H9 (cell line): Measurements from ENCODE around the gene SAG. TPM values are rescaled to one million over a fixed set of nuclear protein-coding genes. Genes with fewer than 3 reads are reported as not detected.

Source experiments
- DNase-seq: peaks from one replicate; pipeline ENCODE4 v3.0.0-alpha.2; 2017
- H2AFZ ChIP-seq: one replicate; pipeline ENCODE4 v1.6.1; 2013; ENCODE audit warnings: mild to moderate bottlenecking, low read length, control low read depth, moderate library complexity
- H2AK5ac ChIP-seq: 2 replicates; pipeline ENCODE4 v1.6.1; 2013; ENCODE audit warnings: low read length, control low read depth, mixed read lengths; ENCODE audit not compliant: insufficient read length
- H2BK120ac ChIP-seq: one replicate; pipeline ENCODE4 v1.6.1; 2013; ENCODE audit warnings: low read depth, mild to moderate bottlenecking, low read length, control low read depth, inconsistent platforms; ENCODE audit not compliant: poor library complexity, severe bottlenecking
- H2BK12ac ChIP-seq: 2 replicates; pipeline ENCODE4 v1.6.1; 2013; ENCODE audit warnings: low read length, control low read depth, mixed read lengths, low read depth; ENCODE audit not compliant: insufficient read length
- H2BK15ac ChIP-seq: 2 replicates; pipeline ENCODE4 v1.6.1; 2013; ENCODE audit warnings: low read depth, low read length, control low read depth
- H2BK20ac ChIP-seq: one replicate; pipeline ENCODE4 v1.6.1; 2013; ENCODE audit warnings: low read depth, mild to moderate bottlenecking, low read length, control low read depth, inconsistent platforms; ENCODE audit not compliant: poor library complexity, severe bottlenecking
- H2BK5ac ChIP-seq: 2 replicates; pipeline ENCODE4 v1.6.1; 2013; ENCODE audit warnings: low read length, control low read depth, mixed read lengths; ENCODE audit not compliant: insufficient read length
- H3K14ac ChIP-seq: 2 replicates; pipeline ENCODE4 v1.6.1; 2013; ENCODE audit warnings: low read length, control low read depth; ENCODE audit not compliant: insufficient read depth
- H3K18ac ChIP-seq: 2 replicates; pipeline ENCODE4 v1.6.1; 2013; ENCODE audit warnings: low read depth, mild to moderate bottlenecking, mixed read lengths, low read length, control low read depth; ENCODE audit not compliant: insufficient read length
- H3K23ac ChIP-seq: 2 replicates; pipeline ENCODE4 v1.6.1; 2013; ENCODE audit warnings: low read length, control low read depth, mixed read lengths, low read depth; ENCODE audit not compliant: insufficient read length
- H3K23me2 ChIP-seq: 2 replicates; pipeline ENCODE4 v1.6.1; 2013; ENCODE audit warnings: low read depth, mild to moderate bottlenecking, mixed read lengths, low read length, control low read depth; ENCODE audit not compliant: insufficient read length, poor library complexity, severe bottlenecking
- H3K27ac ChIP-seq: 2 replicates; pipeline ENCODE4 v1.5.1; 2013; ENCODE audit warnings: low read length, control low read depth, mixed read lengths, low read depth; ENCODE audit not compliant: insufficient read length
- H3K27me3 ChIP-seq: 2 replicates; pipeline ENCODE4 v1.6.1; 2013; ENCODE audit warnings: low read length, control low read depth, inconsistent platforms; ENCODE audit not compliant: insufficient read depth
- H3K4ac ChIP-seq: 2 replicates; pipeline ENCODE4 v1.6.1; 2013; ENCODE audit warnings: low read depth, mild to moderate bottlenecking, control low read depth, inconsistent platforms, low read length, moderate library complexity
- H3K4me1 ChIP-seq: 2 replicates; pipeline ENCODE4 v1.6.1; 2013; ENCODE audit warnings: low read length, control low read depth, inconsistent platforms; ENCODE audit not compliant: insufficient read depth
- H3K4me2 ChIP-seq: 2 replicates; pipeline ENCODE4 v1.6.1; 2013; ENCODE audit warnings: low read length, control low read depth, mixed read lengths; ENCODE audit not compliant: insufficient read length, insufficient read depth
- H3K56ac ChIP-seq: 2 replicates; pipeline ENCODE4 v1.6.1; 2013; ENCODE audit warnings: low read depth, mild to moderate bottlenecking, mixed read lengths, low read length, control low read depth; ENCODE audit not compliant: insufficient read length
- H3K79me1 ChIP-seq: 2 replicates; pipeline ENCODE4 v1.6.1; 2013; ENCODE audit warnings: low read depth, mild to moderate bottlenecking, moderate library complexity, low read length, control low read depth, inconsistent platforms; ENCODE audit not compliant: insufficient read depth, poor library complexity, severe bottlenecking
- H3K79me2 ChIP-seq: 2 replicates; pipeline ENCODE4 v1.6.1; 2013; ENCODE audit warnings: low read length, control low read depth, inconsistent platforms; ENCODE audit not compliant: insufficient read depth
- H3K9ac ChIP-seq: 2 replicates; pipeline ENCODE4 v1.6.1; 2013; ENCODE audit warnings: low read length, control low read depth, mixed read lengths; ENCODE audit not compliant: insufficient read length; ENCODE audit errors: extremely low read depth
- H3K9me3 ChIP-seq: one replicate; pipeline ENCODE4 v1.6.1; 2013; ENCODE audit warnings: low read depth, low read length, inconsistent platforms; ENCODE audit not compliant: control insufficient read depth
- H3T11ph ChIP-seq: one replicate; pipeline ENCODE4 v1.6.1; 2013; ENCODE audit warnings: mild to moderate bottlenecking, low read length, control low read depth, inconsistent platforms
- H4K20me1 ChIP-seq: one replicate; pipeline ENCODE4 v1.6.1; 2013; ENCODE audit not compliant: control insufficient read depth, insufficient read length, insufficient read depth
- H4K5ac ChIP-seq: 2 replicates; pipeline ENCODE4 v1.6.1; 2013; ENCODE audit warnings: low read depth, mild to moderate bottlenecking, mixed read lengths, low read length, control low read depth; ENCODE audit not compliant: insufficient read length
- H4K8ac ChIP-seq: replicated peaks from 2 replicates; pipeline ENCODE4 v1.6.1; 2013; ENCODE audit warnings: low read length, control low read depth, mixed read lengths, low read depth; ENCODE audit not compliant: insufficient read length
- H4K91ac ChIP-seq: 2 replicates; pipeline ENCODE4 v1.6.1; 2013; ENCODE audit warnings: low read depth, mild to moderate bottlenecking, moderate library complexity, mixed read lengths, low read length, control low read depth; ENCODE audit not compliant: insufficient read length
- H3K27ac Mint-ChIP-seq, 3 experiments: 2 replicates in 2 of 3; 3 replicates in 1 of 3; pipeline ENCODE4 v1.8.0; 2020 to 2021; ENCODE audit warnings: mixed read lengths in 3 of 3, mild to moderate bottlenecking in 1 of 3, moderate library complexity in 1 of 3
- H3K27me3 Mint-ChIP-seq: 2 replicates; pipeline ENCODE4 v1.8.0; 2021; ENCODE audit warnings: low read depth, mild to moderate bottlenecking, moderate library complexity, mixed read lengths
- H3K36me3 Mint-ChIP-seq, 3 experiments: 2 replicates in 2 of 3; 3 replicates in 1 of 3; pipeline ENCODE4 v1.8.0; 2020 to 2021; ENCODE audit warnings: low read depth in 3 of 3, mixed read lengths in 3 of 3; ENCODE audit not compliant: insufficient read depth in 1 of 3
- H3K4me1 Mint-ChIP-seq, 2 experiments: 2 replicates each; pipeline ENCODE4 v1.8.0; 2020; ENCODE audit warnings: mixed read lengths in 2 of 2
- H3K4me3 Mint-ChIP-seq, 2 experiments: 2 replicates in 1 of 2; 3 replicates in 1 of 2; pipeline ENCODE4 v1.8.0; 2020 to 2021; ENCODE audit warnings: mild to moderate bottlenecking in 2 of 2, mixed read lengths in 2 of 2, moderate library complexity in 1 of 2
- H3K9me3 Mint-ChIP-seq, 2 experiments: 2 replicates in 1 of 2; 3 replicates in 1 of 2; pipeline ENCODE4 v1.8.0; 2020; ENCODE audit warnings: mild to moderate bottlenecking in 2 of 2, mixed read lengths in 2 of 2, moderate library complexity in 1 of 2
- WGBS: extraction: QIAGEN DNeasy Blood & Tissue Kit; methylation state at CpG from one replicate; pipeline ENCODE4 v1.1.7; 2013; ENCODE audit warnings: missing lambda C conversion rate, low lambda C conversion rate, mixed read lengths; ENCODE audit not compliant: insufficient read length; ENCODE audit errors: extremely low coverage; 5-methylcytosine and 5-hydroxymethylcytosine counted together
- total RNA-seq: library from RNA; stranded (reverse); gene quantifications from 2 replicates; pipeline ENCODE4 v1.2.1, GENCODE V29; 2021
- TF ChIP-seq, protein P1 (sequence below): fragments of 200-600 bp; sonication (generic); conservative IDR thresholded peaks from 3 replicates; pipeline ENCODE4 v1.8.0; 2021; ENCODE audit warnings: antibody characterized with exemption, mild to moderate bottlenecking

SAG gene
- total RNA-seq, 1 experiment from 2014 or later: not detected

DNA sequence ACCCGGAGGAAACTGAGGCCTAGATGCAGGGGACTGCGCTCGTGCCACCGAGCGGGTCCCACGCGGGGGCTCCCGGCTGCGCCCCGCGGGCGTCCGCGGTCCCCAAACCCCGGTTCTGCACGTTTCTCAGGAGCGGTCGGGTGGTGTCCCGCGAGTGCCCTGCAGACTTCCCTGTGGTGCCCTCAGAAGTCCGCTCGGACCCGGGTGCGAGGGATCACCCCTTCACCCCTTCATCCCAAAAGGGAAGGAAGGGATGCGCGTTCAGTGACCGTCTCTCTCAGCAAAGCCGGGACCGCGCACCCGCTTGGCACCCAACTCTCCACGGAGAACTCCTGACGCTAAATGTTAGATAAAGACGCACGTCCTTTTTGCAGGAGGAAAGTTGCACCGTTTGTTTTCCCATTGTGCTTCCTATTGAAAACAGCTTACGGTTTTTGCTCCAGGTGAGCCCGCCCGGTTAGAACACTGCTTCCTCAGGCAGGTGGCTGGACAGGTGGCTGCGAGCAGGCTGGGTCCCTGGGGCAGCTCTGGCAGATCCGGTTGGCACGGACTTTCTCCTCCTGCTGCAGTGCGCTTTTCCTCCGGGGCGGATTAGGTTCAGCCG is 47.5 kb downstream of the SAG start:
- Histone ChIP-seq H3K4me2 (peak overlapping the region; percentile 92), H3K9me3 (no peaks in the 10 kb centered on the region), H2AK5ac (no peak overlapping the region), H2BK15ac (no peak overlapping the region), H2BK20ac (no peak overlapping the region), H2BK5ac (no peak overlapping the region), H4K20me1 (no peaks in the 10 kb centered on the region), H4K8ac (no peak overlapping the region), H3K27me3 (peaks cover 5% of the 10 kb centered on the region; the same call in 1 of the 2 replicates), H3K79me2 (peaks cover 1% of the 10 kb centered on the region; the same call in 1 of the 2 replicates), H2BK120ac (no peak overlapping the region), H3K23ac (no peak overlapping the region), H3K14ac (0 out of 2 replicates have a peak overlapping the region, but pooled peaks have one; percentile 41), H4K91ac (no peak overlapping the region), H3K4ac (no peak overlapping the region), H3T11ph (no peak overlapping the region), H2BK12ac (no peak overlapping the region), H2AFZ (no peak overlapping the region), H3K18ac (no peak overlapping the region), H3K4me1 (no peaks in the 10 kb centered on the region), H3K27ac (no peak overlapping the region), H4K5ac (no peak overlapping the region), H3K56ac (no peak overlapping the region), H3K23me2 (peaks cover 13% of the 10 kb centered on the region), H3K79me1 (no peaks in the 10 kb centered on the region), H3K9ac (no peak overlapping the region)
- Mint-ChIP-seq H3K27ac (no peak overlapping the region), H3K4me3 (peak overlapping the region; percentile 76 to 86), H3K36me3 (peaks cover 3 to 10% (median 5%) of the 10 kb centered on the region in 3 experiments; a peak in 5 of 7 replicates), H3K4me1 (peaks cover 17 to 19% of the 10 kb centered on the region in 2 experiments), H3K9me3 (peaks cover 3% of the 10 kb centered on the region in 2 experiments; a peak in 1 of 5 replicates), H3K27me3 (peaks cover 56% of the 10 kb centered on the region)
- DNase-seq: no peak
- no CpG with 5 or more reads among the region's 46 CpGs for WGBS
- TF ChIP-seq, protein P1, sequence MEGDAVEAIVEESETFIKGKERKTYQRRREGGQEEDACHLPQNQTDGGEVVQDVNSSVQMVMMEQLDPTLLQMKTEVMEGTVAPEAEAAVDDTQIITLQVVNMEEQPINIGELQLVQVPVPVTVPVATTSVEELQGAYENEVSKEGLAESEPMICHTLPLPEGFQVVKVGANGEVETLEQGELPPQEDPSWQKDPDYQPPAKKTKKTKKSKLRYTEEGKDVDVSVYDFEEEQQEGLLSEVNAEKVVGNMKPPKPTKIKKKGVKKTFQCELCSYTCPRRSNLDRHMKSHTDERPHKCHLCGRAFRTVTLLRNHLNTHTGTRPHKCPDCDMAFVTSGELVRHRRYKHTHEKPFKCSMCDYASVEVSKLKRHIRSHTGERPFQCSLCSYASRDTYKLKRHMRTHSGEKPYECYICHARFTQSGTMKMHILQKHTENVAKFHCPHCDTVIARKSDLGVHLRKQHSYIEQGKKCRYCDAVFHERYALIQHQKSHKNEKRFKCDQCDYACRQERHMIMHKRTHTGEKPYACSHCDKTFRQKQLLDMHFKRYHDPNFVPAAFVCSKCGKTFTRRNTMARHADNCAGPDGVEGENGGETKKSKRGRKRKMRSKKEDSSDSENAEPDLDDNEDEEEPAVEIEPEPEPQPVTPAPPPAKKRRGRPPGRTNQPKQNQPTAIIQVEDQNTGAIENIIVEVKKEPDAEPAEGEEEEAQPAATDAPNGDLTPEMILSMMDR: no peak
